ENCODE measurements around the gene CILP2. TPM values are rescaled to one million over a fixed set of nuclear protein-coding genes. Genes with fewer than 3 reads are reported as not detected.

CILP2 gene
- total RNA-seq, 1 donor from 2014 or later, result 40.9 TPM

- H3K4me3 Mint-ChIP-seq (ENCODE audit: unreplicated experiment), result peak overlapping the region; percentile 63
- H3K27me3 Mint-ChIP-seq (ENCODE audit: unreplicated experiment), result peaks cover 16% of the 10 kb centered on the region
- TF ChIP-seq CTCF (IDR thresholded peaks at IDR 0.05; ENCODE audit: partially characterized antibody, unreplicated experiment), result no peak
- peak overlapping the region; percentile 99 for H3K27ac Mint-ChIP-seq (ENCODE audit: unreplicated experiment)
- H3K9me3 Mint-ChIP-seq (ENCODE audit: unreplicated experiment), result peaks cover 18% of the 10 kb centered on the region
- peaks cover 34% of the 10 kb centered on the region for H3K4me1 Mint-ChIP-seq (ENCODE audit: low read depth, unreplicated experiment)
- peak; percentile 83 for DNase-seq
- no peaks in the 10 kb centered on the region for H3K36me3 Mint-ChIP-seq (ENCODE audit: unreplicated experiment)
Measured at GRCh38 chr19:19578252-19578651, 40.2 kb downstream of the CILP2 start.

- Mint-ChIP-seq H3K27ac (ENCODE audit: unreplicated experiment) (peak overlapping the region; percentile 99), H3K9me3 (ENCODE audit: unreplicated experiment) (peaks cover 18% of the 10 kb centered on the region), H3K4me3 (ENCODE audit: unreplicated experiment) (peak overlapping the region; percentile 50), H3K4me1 (ENCODE audit: low read depth, unreplicated experiment) (peaks cover 29% of the 10 kb centered on the region), H3K36me3 (ENCODE audit: unreplicated experiment) (no peaks in the 10 kb centered on the region), H3K27me3 (ENCODE audit: unreplicated experiment) (peaks cover 16% of the 10 kb centered on the region)
- no peak for TF ChIP-seq CTCF (IDR thresholded peaks at IDR 0.05; ENCODE audit: partially characterized antibody, unreplicated experiment)
- DNase-seq, result peak; percentile 30
Measured at GRCh38 chr19:19579533-19580361, 41.7 kb downstream of the CILP2 start.

GRCh38 chr19:19580418-19580817 is 42.4 kb downstream of the CILP2 start:
- no peak for TF ChIP-seq CTCF (IDR thresholded peaks at IDR 0.05; ENCODE audit: partially characterized antibody, unreplicated experiment)
- H3K36me3 Mint-ChIP-seq (ENCODE audit: unreplicated experiment), result no peaks in the 10 kb centered on the region
- DNase-seq, result no peak
- peaks cover 19% of the 10 kb centered on the region for H3K9me3 Mint-ChIP-seq (ENCODE audit: unreplicated experiment)
- H3K27ac Mint-ChIP-seq (ENCODE audit: unreplicated experiment), result no peak overlapping the region
- H3K4me1 Mint-ChIP-seq (ENCODE audit: low read depth, unreplicated experiment), result peaks cover 31% of the 10 kb centered on the region
- H3K27me3 Mint-ChIP-seq (ENCODE audit: unreplicated experiment), result peaks cover 17% of the 10 kb centered on the region
- no peak overlapping the region for H3K4me3 Mint-ChIP-seq (ENCODE audit: unreplicated experiment)

- TF ChIP-seq CTCF (IDR thresholded peaks at IDR 0.05; ENCODE audit: partially characterized antibody, unreplicated experiment), result no peak
- Mint-ChIP-seq H3K4me3 (ENCODE audit: unreplicated experiment) (no peak overlapping the region), H3K9me3 (ENCODE audit: unreplicated experiment) (peaks cover 18% of the 10 kb centered on the region), H3K27me3 (ENCODE audit: unreplicated experiment) (peaks cover 20% of the 10 kb centered on the region), H3K4me1 (ENCODE audit: low read depth, unreplicated experiment) (peaks cover 33% of the 10 kb centered on the region), H3K27ac (ENCODE audit: unreplicated experiment) (peak overlapping the region; percentile 79), H3K36me3 (ENCODE audit: unreplicated experiment) (no peaks in the 10 kb centered on the region)
- DNase-seq, result no peak
Measured at GRCh38 chr19:19581391-19581790, 43.3 kb downstream of the CILP2 start.

- Mint-ChIP-seq H3K27me3 (ENCODE audit: unreplicated experiment) (peaks cover 20% of the 10 kb centered on the region), H3K4me1 (ENCODE audit: low read depth, unreplicated experiment) (peaks cover 33% of the 10 kb centered on the region), H3K4me3 (ENCODE audit: unreplicated experiment) (peak overlapping the region; percentile 34), H3K9me3 (ENCODE audit: unreplicated experiment) (peaks cover 18% of the 10 kb centered on the region), H3K36me3 (ENCODE audit: unreplicated experiment) (no peaks in the 10 kb centered on the region), H3K27ac (ENCODE audit: unreplicated experiment) (peak overlapping the region; percentile 84)
- DNase-seq, result no peak
- TF ChIP-seq CTCF (IDR thresholded peaks at IDR 0.05; ENCODE audit: partially characterized antibody, unreplicated experiment), result no peak
Measured at GRCh38 chr19:19582471-19582870, 44.4 kb downstream of the CILP2 start.
